HS-27A (cell line): ENCODE measurements around the gene MYO1B.

Experiments used
- DNase-seq: peaks from one replicate; pipeline ENCODE4 v3.0.0-alpha.2; 2012; ENCODE audit warnings: low read depth, missing footprints

Gene MYO1B

GRCh38 chr2:191360918-191361317, 115.7 kb downstream of the MYO1B start:
- DNase-seq, result no peak

GRCh38 chr2:191362841-191363240, 117.6 kb downstream of the MYO1B start:
- DNase-seq, result no peak

GRCh38 chr2:191363267-191363666, 118.1 kb downstream of the MYO1B start:
- DNase-seq, result no peak

GRCh38 chr2:191365089-191365488, 119.9 kb downstream of the MYO1B start:
- DNase-seq, result no peak

GRCh38 chr2:191366199-191366598, 121.0 kb downstream of the MYO1B start:
- no peak for DNase-seq

GRCh38 chr2:191369034-191369433, 123.8 kb downstream of the MYO1B start:
- no peak for DNase-seq

- DNase-seq, result no peak
These were observed 129.2 kb downstream of the MYO1B start for GRCh38 chr2:191374366-191374765.

- DNase-seq, result no peak
These were observed 129.7 kb downstream of the MYO1B start for GRCh38 chr2:191374939-191375338.

- peak; percentile 63 for DNase-seq
These were observed 131.9 kb downstream of the MYO1B start for GRCh38 chr2:191376981-191377629.

GRCh38 chr2:191379375-191379774, 134.2 kb downstream of the MYO1B start:
- no peak for DNase-seq

- no peak for DNase-seq
These were observed 137.6 kb downstream of the MYO1B start for GRCh38 chr2:191382801-191383200.

- no peak for DNase-seq
These were observed 138.3 kb downstream of the MYO1B start for GRCh38 chr2:191383486-191383885.

GRCh38 chr2:191384829-191385228, 139.6 kb downstream of the MYO1B start:
- DNase-seq, result no peak

GRCh38 chr2:191385416-191386160, 140.4 kb downstream of the MYO1B start:
- DNase-seq, result no peak

- peak; percentile 59 for DNase-seq
These were observed 141.8 kb downstream of the MYO1B start for GRCh38 chr2:191386938-191387536.

- DNase-seq, result no peak
These were observed 144.1 kb downstream of the MYO1B start for GRCh38 chr2:191389288-191389687.

GRCh38 chr2:191391171-191391570, 146.0 kb downstream of the MYO1B start:
- no peak for DNase-seq

- no peak for DNase-seq
These were observed 148.8 kb downstream of the MYO1B start for GRCh38 chr2:191394043-191394442.

GRCh38 chr2:191396794-191397193, 151.6 kb downstream of the MYO1B start:
- no peak for DNase-seq

GRCh38 chr2:191399601-191400000, 154.4 kb downstream of the MYO1B start:
- no peak for DNase-seq

GRCh38 chr2:191401287-191401686, 156.1 kb downstream of the MYO1B start:
- peak; percentile 36 for DNase-seq

GRCh38 chr2:191402966-191403565, 157.9 kb downstream of the MYO1B start:
- no peak for DNase-seq

- DNase-seq, result peak; percentile 8
These were observed 159.4 kb downstream of the MYO1B start for GRCh38 chr2:191404568-191404991.
